ENCODE measurements around the gene KIF4B. TPM values are rescaled to one million over a fixed set of nuclear protein-coding genes. Genes with fewer than 3 reads are reported as not detected.

The KIF4B gene
- total and polyA plus RNA-seq, 2 of the 13 experiments (the other 11 are each of a cell fraction or from before 2014, with no cell fraction given), result 0.04 TPM; not detected in 1

GRCh38 chr5:155049569-155050383 lies 36.2 kb downstream of the KIF4B start:
- Histone ChIP-seq H3K79me2 (ENCODE audit: insufficient read depth, low read length) (no peaks in the 10 kb centered on the region), H3K27me3 (ENCODE audit: control insufficient read depth in 1 of 2, insufficient read depth in 2 of 2, low read length in 2 of 2) (no peaks in the 10 kb centered on the region; a peak in 1 of 5 replicates), H3K27ac (ENCODE audit: extremely low read length, insufficient read depth, low read length) (no peak overlapping the region), H3K4me3 (replicated peaks in 1 of 3; ENCODE audit: insufficient read depth in 1 of 3, low read depth in 2 of 3, low read length in 3 of 3) (no peak overlapping the region), H3K9ac (ENCODE audit: insufficient read depth, low read depth, low read length) (no peak overlapping the region), H3K36me3 (replicated peaks in 1 of 2; ENCODE audit: control insufficient read depth in 1 of 2, insufficient read depth in 2 of 2, low read length in 2 of 2) (no peaks in the 10 kb centered on the region), H3K9me3 (ENCODE audit: low read length) (no peaks in the 10 kb centered on the region), H4K20me1 (ENCODE audit: insufficient read depth, low read length) (no peaks in the 10 kb centered on the region), H3K4me2 (ENCODE audit: low read depth, low read length) (no peak overlapping the region), H2AFZ (ENCODE audit: low read length) (no peak overlapping the region), H3K4me1 (ENCODE audit: insufficient read depth, low read length) (peaks cover 25% of the 10 kb centered on the region)
- in situ Hi-C loops (cut with HindIII; ENCODE audit: extremely low pct_ligation_motif_present, low pct_unique_long_range_greater_than_20kb) (no loop called here), intact Hi-C loops (cut with micrococcal nuclease; ENCODE audit: unreplicated experiment) (no loop called here)
- BruUV-seq (replicated peaks), result no TSS peak
- peak; percentile 4 for DNase-seq (ENCODE audit: low spot score)
- POLR2A ChIA-PET, result no interaction called here
- TF ChIP-seq ZNF562 (CRISPR knock-in tag; IDR thresholded peaks at IDR 0.05; ENCODE audit: borderline replicate concordance) (no peak), ZNF841 (CRISPR knock-in tag; IDR thresholded peaks at IDR 0.05; ENCODE audit: borderline replicate concordance) (no peak), ZNF160 (CRISPR knock-in tag; IDR thresholded peaks at IDR 0.05) (no peak), PRPF4 (IDR thresholded peaks at IDR 0.05; ENCODE audit: low read depth, low read length, poor library complexity, severe bottlenecking) (no peak), NCOA1 (CRISPR knock-in tag; IDR thresholded peaks at IDR 0.05) (no peak), SMC3 (IDR thresholded peaks at IDR 0.05; ENCODE audit: low read length) (peak; percentile 30; the same call in 1 of the 2 replicates), TEAD3 (CRISPR knock-in tag; optimal IDR thresholded peaks at IDR 0.05; ENCODE audit: borderline replicate concordance) (peak; percentile 14), ZNF510 (CRISPR knock-in tag; IDR thresholded peaks at IDR 0.05; ENCODE audit: low read depth) (no peak)
- TF ChIP-seq, protein P1, sequence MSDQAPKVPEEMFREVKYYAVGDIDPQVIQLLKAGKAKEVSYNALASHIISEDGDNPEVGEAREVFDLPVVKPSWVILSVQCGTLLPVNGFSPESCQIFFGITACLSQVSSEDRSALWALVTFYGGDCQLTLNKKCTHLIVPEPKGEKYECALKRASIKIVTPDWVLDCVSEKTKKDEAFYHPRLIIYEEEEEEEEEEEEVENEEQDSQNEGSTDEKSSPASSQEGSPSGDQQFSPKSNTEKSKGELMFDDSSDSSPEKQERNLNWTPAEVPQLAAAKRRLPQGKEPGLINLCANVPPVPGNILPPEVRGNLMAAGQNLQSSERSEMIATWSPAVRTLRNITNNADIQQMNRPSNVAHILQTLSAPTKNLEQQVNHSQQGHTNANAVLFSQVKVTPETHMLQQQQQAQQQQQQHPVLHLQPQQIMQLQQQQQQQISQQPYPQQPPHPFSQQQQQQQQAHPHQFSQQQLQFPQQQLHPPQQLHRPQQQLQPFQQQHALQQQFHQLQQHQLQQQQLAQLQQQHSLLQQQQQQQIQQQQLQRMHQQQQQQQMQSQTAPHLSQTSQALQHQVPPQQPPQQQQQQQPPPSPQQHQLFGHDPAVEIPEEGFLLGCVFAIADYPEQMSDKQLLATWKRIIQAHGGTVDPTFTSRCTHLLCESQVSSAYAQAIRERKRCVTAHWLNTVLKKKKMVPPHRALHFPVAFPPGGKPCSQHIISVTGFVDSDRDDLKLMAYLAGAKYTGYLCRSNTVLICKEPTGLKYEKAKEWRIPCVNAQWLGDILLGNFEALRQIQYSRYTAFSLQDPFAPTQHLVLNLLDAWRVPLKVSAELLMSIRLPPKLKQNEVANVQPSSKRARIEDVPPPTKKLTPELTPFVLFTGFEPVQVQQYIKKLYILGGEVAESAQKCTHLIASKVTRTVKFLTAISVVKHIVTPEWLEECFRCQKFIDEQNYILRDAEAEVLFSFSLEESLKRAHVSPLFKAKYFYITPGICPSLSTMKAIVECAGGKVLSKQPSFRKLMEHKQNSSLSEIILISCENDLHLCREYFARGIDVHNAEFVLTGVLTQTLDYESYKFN (CRISPR knock-in tag; conservative IDR thresholded peaks at IDR 0.05), result no peak
- TF ChIP-seq, protein P2, sequence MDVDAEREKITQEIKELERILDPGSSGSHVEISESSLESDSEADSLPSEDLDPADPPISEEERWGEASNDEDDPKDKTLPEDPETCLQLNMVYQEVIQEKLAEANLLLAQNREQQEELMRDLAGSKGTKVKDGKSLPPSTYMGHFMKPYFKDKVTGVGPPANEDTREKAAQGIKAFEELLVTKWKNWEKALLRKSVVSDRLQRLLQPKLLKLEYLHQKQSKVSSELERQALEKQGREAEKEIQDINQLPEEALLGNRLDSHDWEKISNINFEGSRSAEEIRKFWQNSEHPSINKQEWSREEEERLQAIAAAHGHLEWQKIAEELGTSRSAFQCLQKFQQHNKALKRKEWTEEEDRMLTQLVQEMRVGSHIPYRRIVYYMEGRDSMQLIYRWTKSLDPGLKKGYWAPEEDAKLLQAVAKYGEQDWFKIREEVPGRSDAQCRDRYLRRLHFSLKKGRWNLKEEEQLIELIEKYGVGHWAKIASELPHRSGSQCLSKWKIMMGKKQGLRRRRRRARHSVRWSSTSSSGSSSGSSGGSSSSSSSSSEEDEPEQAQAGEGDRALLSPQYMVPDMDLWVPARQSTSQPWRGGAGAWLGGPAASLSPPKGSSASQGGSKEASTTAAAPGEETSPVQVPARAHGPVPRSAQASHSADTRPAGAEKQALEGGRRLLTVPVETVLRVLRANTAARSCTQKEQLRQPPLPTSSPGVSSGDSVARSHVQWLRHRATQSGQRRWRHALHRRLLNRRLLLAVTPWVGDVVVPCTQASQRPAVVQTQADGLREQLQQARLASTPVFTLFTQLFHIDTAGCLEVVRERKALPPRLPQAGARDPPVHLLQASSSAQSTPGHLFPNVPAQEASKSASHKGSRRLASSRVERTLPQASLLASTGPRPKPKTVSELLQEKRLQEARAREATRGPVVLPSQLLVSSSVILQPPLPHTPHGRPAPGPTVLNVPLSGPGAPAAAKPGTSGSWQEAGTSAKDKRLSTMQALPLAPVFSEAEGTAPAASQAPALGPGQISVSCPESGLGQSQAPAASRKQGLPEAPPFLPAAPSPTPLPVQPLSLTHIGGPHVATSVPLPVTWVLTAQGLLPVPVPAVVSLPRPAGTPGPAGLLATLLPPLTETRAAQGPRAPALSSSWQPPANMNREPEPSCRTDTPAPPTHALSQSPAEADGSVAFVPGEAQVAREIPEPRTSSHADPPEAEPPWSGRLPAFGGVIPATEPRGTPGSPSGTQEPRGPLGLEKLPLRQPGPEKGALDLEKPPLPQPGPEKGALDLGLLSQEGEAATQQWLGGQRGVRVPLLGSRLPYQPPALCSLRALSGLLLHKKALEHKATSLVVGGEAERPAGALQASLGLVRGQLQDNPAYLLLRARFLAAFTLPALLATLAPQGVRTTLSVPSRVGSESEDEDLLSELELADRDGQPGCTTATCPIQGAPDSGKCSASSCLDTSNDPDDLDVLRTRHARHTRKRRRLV (CRISPR knock-in tag; IDR thresholded peaks at IDR 0.05), result no peak
- TF ChIP-seq, protein P3, sequence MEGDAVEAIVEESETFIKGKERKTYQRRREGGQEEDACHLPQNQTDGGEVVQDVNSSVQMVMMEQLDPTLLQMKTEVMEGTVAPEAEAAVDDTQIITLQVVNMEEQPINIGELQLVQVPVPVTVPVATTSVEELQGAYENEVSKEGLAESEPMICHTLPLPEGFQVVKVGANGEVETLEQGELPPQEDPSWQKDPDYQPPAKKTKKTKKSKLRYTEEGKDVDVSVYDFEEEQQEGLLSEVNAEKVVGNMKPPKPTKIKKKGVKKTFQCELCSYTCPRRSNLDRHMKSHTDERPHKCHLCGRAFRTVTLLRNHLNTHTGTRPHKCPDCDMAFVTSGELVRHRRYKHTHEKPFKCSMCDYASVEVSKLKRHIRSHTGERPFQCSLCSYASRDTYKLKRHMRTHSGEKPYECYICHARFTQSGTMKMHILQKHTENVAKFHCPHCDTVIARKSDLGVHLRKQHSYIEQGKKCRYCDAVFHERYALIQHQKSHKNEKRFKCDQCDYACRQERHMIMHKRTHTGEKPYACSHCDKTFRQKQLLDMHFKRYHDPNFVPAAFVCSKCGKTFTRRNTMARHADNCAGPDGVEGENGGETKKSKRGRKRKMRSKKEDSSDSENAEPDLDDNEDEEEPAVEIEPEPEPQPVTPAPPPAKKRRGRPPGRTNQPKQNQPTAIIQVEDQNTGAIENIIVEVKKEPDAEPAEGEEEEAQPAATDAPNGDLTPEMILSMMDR (CRISPR knock-in tag; IDR thresholded peaks at IDR 0.05), result peak; percentile 47
- TF ChIP-seq, protein P4, sequence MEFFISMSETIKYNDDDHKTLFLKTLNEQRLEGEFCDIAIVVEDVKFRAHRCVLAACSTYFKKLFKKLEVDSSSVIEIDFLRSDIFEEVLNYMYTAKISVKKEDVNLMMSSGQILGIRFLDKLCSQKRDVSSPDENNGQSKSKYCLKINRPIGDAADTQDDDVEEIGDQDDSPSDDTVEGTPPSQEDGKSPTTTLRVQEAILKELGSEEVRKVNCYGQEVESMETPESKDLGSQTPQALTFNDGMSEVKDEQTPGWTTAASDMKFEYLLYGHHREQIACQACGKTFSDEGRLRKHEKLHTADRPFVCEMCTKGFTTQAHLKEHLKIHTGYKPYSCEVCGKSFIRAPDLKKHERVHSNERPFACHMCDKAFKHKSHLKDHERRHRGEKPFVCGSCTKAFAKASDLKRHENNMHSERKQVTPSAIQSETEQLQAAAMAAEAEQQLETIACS (CRISPR knock-in tag; IDR thresholded peaks at IDR 0.05), result no peak
- ATAC-seq, result peak; percentile 81
- FAIRE-seq, result peak; percentile 28
- 0% methylated on average over 1 of the region's 1 CpG for WGBS (ENCODE audit: low lambda C conversion rate)
- CTCF ChIA-PET (ENCODE audit: low intra/inter-chr PET ratio, low total read pairs), result no interaction called here

Data from HepG2 (cell line).